ENCODE data around the gene MAD1L1. TPM values are rescaled to one million over a fixed set of nuclear protein-coding genes. Genes with fewer than 3 reads are reported as not detected.

The MAD1L1 gene
- total and polyA plus RNA-seq, 10 donors = 47.3 to 118 (median 68.2) TPM

- Histone ChIP-seq H3K9me3 (no peaks in the 10 kb centered on the region), H3K4me3 (no peak overlapping the region), H3K36me3 (peaks cover 0 to 53% (median 2%) of the 10 kb centered on the region in 6 donors), H3K27ac (no peak overlapping the region), H3K4me1 (peaks cover 0 to 39% (median 13%) of the 10 kb centered on the region in 6 donors), H3K27me3 (replicated peaks in 1 of 7) (no peaks in the 10 kb centered on the region)
- DNase-seq = peak; percentile 68
- 84 to 97% (median 90%) methylated on average over 22 to 29 of the region's 29 CpGs for WGBS, 5 donors
- TF ChIP-seq CTCF (IDR thresholded peaks at IDR 0.05 in 8 of 11, conservative IDR thresholded peaks at IDR 0.05 in 3 of 11) = no peak
- no peak for TF ChIP-seq POLR2A (IDR thresholded peaks at IDR 0.05)
- no peak for TF ChIP-seq POLR2AphosphoS5 (IDR thresholded peaks at IDR 0.05)
- intact Hi-C loops (cut with DNase I; ENCODE audit: low total_unique reads) = no loop called here
Observed at GRCh38 chr7:2004841-2005725, 227.7 kb downstream of the MAD1L1 start.

DNA sequence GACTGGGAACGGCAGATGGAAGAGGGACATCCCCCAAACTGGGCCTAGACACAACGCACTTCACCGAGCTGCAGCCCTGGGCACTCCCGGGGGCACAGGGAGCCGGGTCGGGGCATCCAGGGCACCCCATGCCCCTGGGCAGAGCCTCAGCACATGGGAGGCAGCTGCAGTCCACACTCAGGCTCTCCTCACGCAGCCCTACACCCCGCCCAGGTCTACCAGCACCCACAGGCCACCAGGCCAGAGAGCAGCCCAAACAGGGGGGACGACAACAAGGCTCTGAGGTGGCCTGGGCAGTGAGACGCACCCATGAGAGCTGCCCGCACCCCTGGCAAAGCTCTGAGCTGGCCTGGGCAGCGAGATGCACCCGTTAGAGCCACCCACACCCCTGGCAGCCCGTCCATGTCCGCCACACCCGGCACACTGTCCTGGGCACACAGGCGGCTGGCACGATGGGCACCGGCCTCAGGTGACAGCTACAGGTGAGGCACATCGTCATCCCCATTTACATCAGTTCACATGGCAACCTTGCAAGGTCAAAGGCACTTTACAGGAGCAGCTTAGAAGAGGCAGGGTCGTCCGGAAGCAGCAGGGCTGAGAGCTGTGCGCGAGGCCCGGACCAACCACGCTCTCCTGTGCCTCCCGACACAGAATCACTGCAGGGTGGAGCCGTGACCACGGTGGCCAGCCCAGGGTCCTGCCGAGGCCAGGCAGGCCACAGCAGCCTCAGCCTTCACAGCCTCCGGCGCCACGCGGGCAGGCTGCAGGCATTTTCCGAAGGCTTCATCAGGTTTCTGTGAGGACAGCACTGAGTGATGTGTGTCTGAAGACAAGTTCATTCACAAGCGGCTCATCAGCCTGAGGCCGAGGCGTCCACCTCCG, 228.6 kb downstream of the MAD1L1 start:
- Histone ChIP-seq H3K4me1 (peaks cover 0 to 38% (median 9%) of the 10 kb centered on the region in 6 donors), H3K27ac (no peak overlapping the region), H3K36me3 (peaks cover 0 to 53% (median 2%) of the 10 kb centered on the region in 6 donors), H3K4me3 (no peak overlapping the region), H3K9me3 (no peaks in the 10 kb centered on the region), H3K27me3 (replicated peaks in 1 of 7) (no peaks in the 10 kb centered on the region)
- intact Hi-C loops (cut with DNase I; ENCODE audit: low total_unique reads) = no loop called here
- DNase-seq = peak; percentile 68
- TF ChIP-seq CTCF (IDR thresholded peaks at IDR 0.05 in 8 of 11, conservative IDR thresholded peaks at IDR 0.05 in 3 of 11) = no peak
- no peak for TF ChIP-seq POLR2AphosphoS5 (IDR thresholded peaks at IDR 0.05)
- no peak for TF ChIP-seq POLR2A (IDR thresholded peaks at IDR 0.05)
- 93 to 97% (median 95%) methylated on average over 26 to 39 of the region's 39 CpGs for WGBS, 5 donors

GRCh38 chr7:2003451-2003930, 229.3 kb downstream of the MAD1L1 start:
- Histone ChIP-seq H3K4me3 (no peak overlapping the region), H3K27ac (no peak overlapping the region), H3K4me1 (peaks cover 0 to 34% (median 7%) of the 10 kb centered on the region in 6 donors), H3K27me3 (replicated peaks in 1 of 7) (no peaks in the 10 kb centered on the region), H3K9me3 (no peaks in the 10 kb centered on the region), H3K36me3 (peaks cover 0 to 49% (median 2%) of the 10 kb centered on the region in 6 donors)
- DNase-seq = peak; percentile 62
- TF ChIP-seq POLR2AphosphoS5 (IDR thresholded peaks at IDR 0.05) (no peak), CTCF (IDR thresholded peaks at IDR 0.05 in 8 of 11, conservative IDR thresholded peaks at IDR 0.05 in 3 of 11) (no peak), POLR2A (IDR thresholded peaks at IDR 0.05) (no peak)
- WGBS, 5 donors = 85 to 94% (median 87%) methylated on average over 3 to 10 of the region's 10 CpGs
- intact Hi-C loops (cut with DNase I; ENCODE audit: low total_unique reads) = no loop called here
